Activated T-cell treated with anti-CD3 and anti-CD28 coated beads for 4 hours (primary cell): Measurements from ENCODE around the gene CLEC20A.
"Not testable (repeated sequence)": the region's sequence is repeated elsewhere in the genome, so short reads cannot be mapped to it uniquely, and the experiment has no call there.

Experiments
- DNase-seq: peaks from one replicate; pipeline ENCODE4 v3.0.0-alpha.2; 2020

CLEC20A gene

GRCh38 chr1:178528953-178529335 lies 32.2 kb upstream of the CLEC20A start:
- DNase-seq, result no peak

GRCh38 chr1:178528228-178528952 lies 31.6 kb upstream of the CLEC20A start:
- no peak for DNase-seq

- DNase-seq, result no peak
Observed at GRCh38 chr1:178527117-178527516, 30.4 kb upstream of the CLEC20A start.

- no peak for DNase-seq
Observed at GRCh38 chr1:178521241-178521640, 24.5 kb upstream of the CLEC20A start.

GRCh38 chr1:178520803-178521202 lies 24.0 kb upstream of the CLEC20A start:
- no peak for DNase-seq

- no peak for DNase-seq
Observed at GRCh38 chr1:178518894-178519293, 22.1 kb upstream of the CLEC20A start.

GRCh38 chr1:178516110-178516509 lies 19.3 kb upstream of the CLEC20A start:
- no peak for DNase-seq

GRCh38 chr1:178513278-178513983 lies 16.7 kb upstream of the CLEC20A start:
- no peak for DNase-seq

- DNase-seq, result no peak
Observed at GRCh38 chr1:178512566-178513277, 16.0 kb upstream of the CLEC20A start, which contains the start of gene TEX35. Gene TEX35, plus strand, starts transcription at chr1:178513109. Its CDS starts 80 bp downstream, at chr1:178513189.

- DNase-seq, result no peak
Observed at GRCh38 chr1:178510155-178510554, 13.4 kb upstream of the CLEC20A start.

- no peak for DNase-seq
Observed at GRCh38 chr1:178509414-178510007, 12.7 kb upstream of the CLEC20A start.

GRCh38 chr1:178506669-178507068 lies 9.9 kb upstream of the CLEC20A start:
- DNase-seq, result no peak

GRCh38 chr1:178506177-178506576 lies 9.4 kb upstream of the CLEC20A start:
- no peak for DNase-seq

- DNase-seq, result no peak
Observed at GRCh38 chr1:178504286-178504685, 7.5 kb upstream of the CLEC20A start.

GRCh38 chr1:178503849-178504248 lies 7.1 kb upstream of the CLEC20A start:
- DNase-seq, result no peak

GRCh38 chr1:178503316-178503715 lies 6.6 kb upstream of the CLEC20A start:
- DNase-seq, result not testable (repeated sequence)

GRCh38 chr1:178502856-178503255 lies 6.1 kb upstream of the CLEC20A start:
- DNase-seq, result no peak

- DNase-seq, result no peak
Observed at GRCh38 chr1:178502330-178502714, 5.6 kb upstream of the CLEC20A start.

- DNase-seq, result peak; percentile 14
Observed at GRCh38 chr1:178501705-178502329, 5.1 kb upstream of the CLEC20A start.

- no peak for DNase-seq
Observed at GRCh38 chr1:178500936-178501554, 4.3 kb upstream of the CLEC20A start.

- no peak for DNase-seq
Observed at GRCh38 chr1:178500091-178500770, 3.5 kb upstream of the CLEC20A start.
